GM21381 (cell line): ENCODE data around the gene RTP2.

Experiments used
- ATAC-seq: cut with Tn5 transposase; IDR thresholded peaks from one replicate; pipeline ENCODE4 v1.9.1; 2021; ENCODE audit warnings: mild to moderate bottlenecking, moderate library complexity; ENCODE audit not compliant: unreplicated experiment

RTP2 gene

GRCh38 chr3:187738331-187739093 is 36.2 kb upstream of the RTP2 start:
- ATAC-seq: no peak

GRCh38 chr3:187738071-187738330 is 35.6 kb upstream of the RTP2 start:
- ATAC-seq: no peak

GRCh38 chr3:187737368-187738070 is 35.2 kb upstream of the RTP2 start:
- ATAC-seq: no peak

GRCh38 chr3:187737006-187737367 is 34.6 kb upstream of the RTP2 start:
- no peak for ATAC-seq

- ATAC-seq: no peak
These were observed 34.1 kb upstream of the RTP2 start for GRCh38 chr3:187736418-187736871.

- ATAC-seq: no peak
These were observed 33.5 kb upstream of the RTP2 start for GRCh38 chr3:187735837-187736236.

- no peak for ATAC-seq
These were observed 33.0 kb upstream of the RTP2 start for GRCh38 chr3:187735383-187735782.

GRCh38 chr3:187734841-187735240 is 32.5 kb upstream of the RTP2 start:
- ATAC-seq: no peak

- no peak for ATAC-seq
These were observed 31.0 kb upstream of the RTP2 start for GRCh38 chr3:187733371-187733770.

GRCh38 chr3:187729598-187729997 is 27.2 kb upstream of the RTP2 start:
- no peak for ATAC-seq

- no peak for ATAC-seq
These were observed 26.7 kb upstream of the RTP2 start for GRCh38 chr3:187728940-187729583.

GRCh38 chr3:187728248-187728647 is 25.9 kb upstream of the RTP2 start:
- ATAC-seq: no peak

GRCh38 chr3:187726564-187726963 is 24.2 kb upstream of the RTP2 start:
- ATAC-seq: no peak

- ATAC-seq: no peak
These were observed 23.5 kb upstream of the RTP2 start for GRCh38 chr3:187725653-187726370.

GRCh38 chr3:187725224-187725623 is 22.9 kb upstream of the RTP2 start:
- no peak for ATAC-seq

GRCh38 chr3:187722206-187722612 is 19.9 kb upstream of the RTP2 start:
- no peak for ATAC-seq

- ATAC-seq: no peak
These were observed 18.7 kb upstream of the RTP2 start for GRCh38 chr3:187721055-187721454.

GRCh38 chr3:187720337-187720670 is 17.9 kb upstream of the RTP2 start:
- no peak for ATAC-seq

- no peak for ATAC-seq
These were observed 17.4 kb upstream of the RTP2 start for GRCh38 chr3:187719628-187720336.

GRCh38 chr3:187718802-187719201 is 16.4 kb upstream of the RTP2 start:
- no peak for ATAC-seq

- ATAC-seq: no peak
These were observed 15.2 kb upstream of the RTP2 start for GRCh38 chr3:187717572-187717971.
